ENCODE data around the gene MYO9A.

Gene MYO9A

DNA sequence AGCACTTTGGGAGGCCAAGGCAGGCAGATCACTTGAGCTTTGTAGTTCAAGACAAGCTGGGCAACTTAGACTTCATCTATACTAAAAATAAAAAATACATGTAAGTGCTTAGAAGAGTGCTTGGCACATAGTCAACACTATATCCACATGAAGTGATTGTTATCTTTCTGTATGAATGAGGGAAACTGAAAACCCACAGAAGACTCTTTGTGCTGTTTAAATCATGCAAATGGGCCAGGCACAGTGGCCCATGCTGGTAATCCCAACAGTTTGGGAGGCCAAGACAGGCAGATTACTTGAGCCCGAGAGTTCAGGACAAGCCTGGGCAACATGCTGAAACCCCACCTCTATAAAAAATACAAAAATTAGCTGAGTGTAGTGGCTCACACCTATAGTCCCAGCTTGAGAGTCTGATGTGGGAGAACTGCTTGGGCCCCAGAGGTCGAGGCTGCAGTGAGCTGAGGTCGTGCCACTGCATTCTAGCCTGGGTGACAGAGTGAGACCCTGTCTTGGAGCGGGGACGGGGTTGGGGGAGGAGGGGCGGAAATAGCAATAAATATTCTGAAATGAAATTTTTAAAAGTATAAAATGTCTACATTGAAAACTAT is 177.9 kb downstream of the MYO9A start:
- DNase-seq (ENCODE audit: low read depth, low spot score) = no peak
- no peak for TF ChIP-seq CTCF (IDR thresholded peaks at IDR 0.05; ENCODE audit: low read depth, low read length)
- in situ Hi-C loops (cut with HindIII; ENCODE audit: low sequenced_read_pairs) = no loop called here
- H3K4me3 ChIP-seq (ENCODE audit: low read depth, low read length) = no peak overlapping the region

- no peak overlapping the region for H3K4me3 ChIP-seq (ENCODE audit: low read depth, low read length)
- in situ Hi-C loops (cut with HindIII; ENCODE audit: low sequenced_read_pairs) = no loop called here
- DNase-seq (ENCODE audit: low read depth, low spot score) = no peak
- TF ChIP-seq CTCF (IDR thresholded peaks at IDR 0.05; ENCODE audit: low read depth, low read length) = no peak
Observed at GRCh38 chr15:71937650-71938311, 180.2 kb downstream of the MYO9A start.

DNA sequence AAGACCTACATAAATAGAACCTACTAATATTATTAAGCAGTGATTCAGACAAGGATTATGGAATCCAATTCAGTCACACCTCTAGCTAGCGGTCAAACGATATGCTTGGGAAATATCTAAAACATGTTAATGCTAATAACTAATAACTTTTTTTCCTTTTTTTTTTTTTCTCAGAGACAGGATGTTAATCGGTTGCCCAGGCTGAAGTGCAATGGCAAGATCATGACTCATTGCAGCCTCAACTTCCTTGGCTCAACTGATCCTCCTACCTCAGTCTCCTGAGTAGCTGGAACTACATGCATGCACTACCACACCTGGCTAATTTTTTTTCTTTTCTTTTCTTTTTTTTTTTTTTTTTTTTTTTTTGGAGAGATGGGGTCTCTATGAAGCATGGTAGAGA is 183.5 kb downstream of the MYO9A start:
- in situ Hi-C loops (cut with HindIII; ENCODE audit: low sequenced_read_pairs) = no loop called here
- H3K4me3 ChIP-seq (ENCODE audit: low read depth, low read length) = no peak overlapping the region
- DNase-seq (ENCODE audit: low read depth, low spot score) = no peak
- no peak for TF ChIP-seq CTCF (IDR thresholded peaks at IDR 0.05; ENCODE audit: low read depth, low read length)

DNA sequence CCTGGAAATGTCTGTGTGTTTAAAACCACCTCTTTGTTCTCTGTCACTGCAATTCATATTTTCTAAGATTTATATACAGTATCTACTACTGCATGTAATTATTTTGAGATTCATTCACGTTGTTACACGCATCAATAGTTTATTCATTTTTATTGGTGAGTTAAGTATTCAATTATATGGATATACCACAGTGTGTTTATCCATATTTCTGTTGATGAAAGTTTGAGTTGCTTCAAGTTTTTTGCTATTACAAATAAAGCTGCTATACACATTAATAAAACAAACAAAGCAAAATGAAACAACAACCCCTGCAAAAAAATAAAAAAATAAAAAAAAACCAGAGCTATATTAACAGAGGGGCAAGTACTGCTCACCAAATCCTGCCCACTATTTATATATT is 185.3 kb downstream of the MYO9A start:
- DNase-seq (ENCODE audit: low read depth, low spot score) = no peak
- in situ Hi-C loops (cut with HindIII; ENCODE audit: low sequenced_read_pairs) = no loop called here
- no peak for TF ChIP-seq CTCF (IDR thresholded peaks at IDR 0.05; ENCODE audit: low read depth, low read length)
- H3K4me3 ChIP-seq (ENCODE audit: low read depth, low read length) = no peak overlapping the region

DNA sequence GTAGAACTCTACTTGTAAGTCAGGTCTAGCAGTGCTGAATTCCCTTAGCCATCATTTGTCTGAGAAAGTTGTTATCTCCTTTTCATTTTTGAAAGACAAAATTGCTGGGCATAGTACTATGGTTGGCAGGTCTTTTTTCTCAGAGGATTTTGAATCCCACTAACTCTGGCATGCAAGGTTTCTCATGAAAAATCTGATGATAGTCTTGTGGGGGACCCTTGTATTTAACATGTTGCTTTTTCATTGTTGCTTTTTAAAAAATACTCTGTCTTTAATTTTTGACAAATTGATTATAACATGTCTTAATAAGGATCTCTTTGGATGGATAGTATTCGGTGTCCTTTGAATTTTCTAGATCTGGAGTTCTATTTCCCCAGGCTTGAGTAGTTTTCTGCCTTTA is 186.7 kb downstream of the MYO9A start:
- DNase-seq (ENCODE audit: low read depth, low spot score) = no peak
- in situ Hi-C loops (cut with HindIII; ENCODE audit: low sequenced_read_pairs) = no loop called here
- no peak overlapping the region for H3K4me3 ChIP-seq (ENCODE audit: low read depth, low read length)
- TF ChIP-seq CTCF (IDR thresholded peaks at IDR 0.05; ENCODE audit: low read depth, low read length) = no peak

DNA sequence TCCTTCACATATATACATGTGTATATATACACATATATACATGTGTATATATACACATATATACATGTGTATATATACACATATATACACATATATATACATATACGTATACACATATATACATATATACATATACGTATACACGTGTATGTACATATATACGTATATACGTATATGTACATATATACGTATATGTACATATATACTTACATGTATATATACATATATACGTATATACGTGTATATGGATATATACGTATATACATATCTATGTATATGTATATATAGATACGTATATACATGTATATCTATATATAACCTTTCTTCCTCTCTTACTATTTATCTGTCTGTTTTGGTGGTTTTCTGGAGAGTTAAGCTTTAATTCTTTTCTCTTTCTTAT is 192.8 kb downstream of the MYO9A start:
- H3K4me3 ChIP-seq (ENCODE audit: low read depth, low read length) = no peak overlapping the region
- no peak for DNase-seq (ENCODE audit: low read depth, low spot score)
- TF ChIP-seq CTCF (IDR thresholded peaks at IDR 0.05; ENCODE audit: low read depth, low read length) = no peak
- in situ Hi-C loops (cut with HindIII; ENCODE audit: low sequenced_read_pairs) = no loop called here
